H7 (cell line): ENCODE data around the gene MUC5B. TPM values are rescaled to one million over a fixed set of nuclear protein-coding genes. Genes with fewer than 3 reads are reported as not detected.
A peak's percentile ranks its signal among the peaks of the same experiment; 100 is the strongest.
"Not testable (repeated sequence)": the region's sequence is repeated elsewhere in the genome, so short reads cannot be mapped to it uniquely, and the experiment has no call there.

Experiments
- DNase-seq: peaks from one replicate; pipeline ENCODE4 v3.0.0; 2012
- H3K27me3 ChIP-seq: 2 replicates; pipeline ENCODE4 v1.6.0; 2011; ENCODE audit warnings: mild to moderate bottlenecking, low read length; ENCODE audit not compliant: control insufficient read depth, insufficient read depth
- H3K36me3 ChIP-seq: replicated peaks from 2 replicates; pipeline ENCODE4 v1.5.1; 2011; ENCODE audit warnings: low read length; ENCODE audit not compliant: control insufficient read depth, insufficient read depth
- H3K4me3 ChIP-seq: 2 replicates; pipeline ENCODE4 v1.5.1; 2011; ENCODE audit warnings: low read depth, mild to moderate bottlenecking, control low read depth, low read length, moderate library complexity; ENCODE audit not compliant: insufficient read depth
- total RNA-seq: library from RNA; depleted of rRNA; stranded (reverse); fragments of >200 nt; shearing (Covaris generic); gene quantifications from 2 replicates; pipeline ENCODE4 v1.2.3, GENCODE V29; 2014

MUC5B gene
- total RNA-seq, 1 experiment from 2014 or later: under 0.01 TPM

DNA sequence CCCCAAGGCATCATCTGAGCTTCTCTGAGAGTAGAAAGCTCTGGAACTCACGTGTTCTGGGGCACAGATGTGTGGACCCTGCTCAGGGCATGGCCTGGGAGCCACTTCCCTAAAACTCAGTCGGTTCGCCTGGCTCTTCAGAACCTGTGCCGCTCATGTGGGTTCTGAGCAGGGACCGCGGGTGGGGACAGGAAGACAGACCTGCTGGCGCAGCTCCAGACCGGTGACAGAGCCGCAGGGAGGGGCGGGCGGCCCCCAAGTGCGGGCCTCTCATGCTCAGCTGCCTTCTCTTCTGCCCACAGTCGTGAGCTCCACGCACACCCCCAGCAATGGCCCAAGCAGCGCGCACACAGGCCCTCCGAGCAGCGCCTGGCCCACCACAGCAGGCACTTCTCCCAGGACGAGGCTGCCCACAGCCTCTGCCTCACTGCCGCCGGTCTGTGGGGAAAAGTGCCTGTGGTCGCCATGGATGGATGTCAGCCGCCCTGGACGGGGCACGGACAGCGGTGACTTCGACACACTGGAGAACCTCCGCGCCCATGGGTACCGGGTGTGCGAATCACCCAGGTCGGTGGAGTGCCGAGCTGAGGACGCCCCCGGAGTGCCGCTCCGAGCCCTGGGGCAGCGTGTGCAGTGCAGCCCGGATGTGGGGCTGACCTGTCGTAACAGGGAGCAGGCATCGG is 40.9 kb upstream of the MUC5B start:
- Histone ChIP-seq H3K4me3 (no peak overlapping the region), H3K36me3 (no peaks in the 10 kb centered on the region), H3K27me3 (no peaks in the 10 kb centered on the region)
- DNase-seq: no peak

DNA sequence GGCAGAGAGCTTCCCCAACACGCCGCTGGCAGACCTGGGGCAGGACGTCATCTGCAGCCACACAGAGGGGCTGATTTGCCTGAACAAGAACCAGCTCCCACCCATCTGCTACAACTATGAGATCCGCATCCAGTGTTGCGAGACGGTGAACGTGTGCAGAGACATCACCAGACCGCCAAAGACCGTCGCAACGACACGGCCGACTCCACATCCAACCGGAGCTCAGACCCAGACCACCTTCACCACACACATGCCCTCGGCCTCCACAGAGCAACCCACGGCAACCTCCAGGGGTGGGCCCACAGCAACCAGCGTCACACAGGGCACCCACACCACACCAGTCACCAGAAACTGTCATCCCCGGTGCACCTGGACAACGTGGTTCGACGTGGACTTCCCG is 38.7 kb upstream of the MUC5B start:
- H3K4me3 ChIP-seq, H3K27me3 ChIP-seq, H3K36me3 ChIP-seq, DNase-seq: not testable (repeated sequence)

DNA sequence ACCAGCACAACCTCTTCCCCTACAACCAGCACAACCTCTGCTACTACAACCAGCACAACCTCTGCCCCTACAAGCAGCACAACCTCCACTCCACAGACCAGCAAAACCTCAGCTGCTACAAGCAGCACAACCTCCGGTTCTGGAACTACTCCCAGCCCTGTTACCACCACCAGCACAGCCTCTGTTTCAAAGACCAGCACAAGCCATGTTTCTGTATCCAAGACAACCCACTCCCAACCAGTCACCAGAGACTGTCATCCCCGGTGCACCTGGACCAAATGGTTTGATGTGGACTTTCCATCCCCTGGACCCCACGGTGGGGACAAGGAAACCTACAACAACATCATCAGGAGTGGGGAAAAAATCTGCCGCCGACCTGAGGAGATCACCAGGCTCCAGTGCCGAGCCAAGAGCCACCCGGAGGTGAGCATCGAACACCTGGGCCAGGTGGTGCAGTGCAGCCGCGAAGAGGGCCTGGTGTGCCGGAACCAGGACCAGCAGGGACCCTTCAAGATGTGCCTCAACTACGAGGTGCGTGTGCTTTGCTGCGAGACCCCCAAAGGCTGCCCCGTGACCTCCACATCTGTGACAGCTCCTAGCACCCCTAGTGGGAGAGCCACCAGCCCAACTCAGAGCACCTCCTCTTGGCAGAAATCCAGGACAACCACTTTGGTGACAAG is 34.3 kb upstream of the MUC5B start:
- H3K36me3 ChIP-seq, DNase-seq, H3K27me3 ChIP-seq, H3K4me3 ChIP-seq: not testable (repeated sequence)

DNA sequence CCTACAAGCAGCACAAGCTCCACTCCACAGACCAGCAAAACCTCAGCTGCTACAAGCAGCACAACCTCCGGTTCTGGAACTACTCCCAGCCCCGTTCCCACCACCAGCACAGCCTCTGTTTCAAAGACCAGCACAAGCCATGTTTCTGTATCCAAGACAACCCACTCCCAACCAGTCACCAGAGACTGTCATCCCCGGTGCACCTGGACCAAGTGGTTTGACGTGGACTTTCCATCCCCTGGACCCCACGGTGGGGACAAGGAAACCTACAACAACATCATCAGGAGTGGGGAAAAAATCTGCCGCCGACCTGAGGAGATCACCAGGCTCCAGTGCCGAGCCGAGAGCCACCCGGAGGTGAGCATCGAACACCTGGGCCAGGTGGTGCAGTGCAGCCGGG is 33.0 kb upstream of the MUC5B start:
- not testable (repeated sequence) for DNase-seq, H3K4me3 ChIP-seq, H3K36me3 ChIP-seq, H3K27me3 ChIP-seq

DNA sequence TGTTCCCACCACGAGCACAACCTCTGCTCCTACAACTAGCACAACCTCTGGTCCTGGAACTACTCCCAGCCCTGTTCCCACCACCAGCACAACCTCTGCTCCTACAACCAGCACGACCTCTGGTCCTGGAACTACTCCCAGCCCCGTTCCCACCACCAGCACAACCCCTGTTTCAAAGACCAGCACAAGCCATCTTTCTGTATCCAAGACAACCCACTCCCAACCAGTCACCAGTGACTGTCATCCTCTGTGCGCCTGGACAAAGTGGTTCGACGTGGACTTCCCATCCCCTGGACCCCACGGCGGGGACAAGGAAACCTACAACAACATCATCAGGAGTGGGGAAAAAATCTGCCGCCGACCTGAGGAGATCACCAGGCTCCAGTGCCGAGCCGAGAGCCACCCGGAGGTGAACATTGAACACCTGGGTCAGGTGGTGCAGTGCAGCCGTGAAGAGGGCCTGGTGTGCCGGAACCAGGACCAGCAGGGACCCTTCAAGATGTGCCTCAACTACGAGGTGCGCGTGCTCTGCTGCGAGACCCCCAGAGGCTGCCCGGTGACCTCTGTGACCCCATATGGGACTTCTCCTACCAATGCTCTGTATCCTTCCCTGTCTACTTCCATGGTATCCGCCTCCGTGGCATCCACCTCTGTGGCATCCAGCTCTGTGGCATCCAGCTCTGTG is 30.9 kb upstream of the MUC5B start:
- not testable (repeated sequence) for H3K4me3 ChIP-seq, DNase-seq, H3K27me3 ChIP-seq, H3K36me3 ChIP-seq

DNA sequence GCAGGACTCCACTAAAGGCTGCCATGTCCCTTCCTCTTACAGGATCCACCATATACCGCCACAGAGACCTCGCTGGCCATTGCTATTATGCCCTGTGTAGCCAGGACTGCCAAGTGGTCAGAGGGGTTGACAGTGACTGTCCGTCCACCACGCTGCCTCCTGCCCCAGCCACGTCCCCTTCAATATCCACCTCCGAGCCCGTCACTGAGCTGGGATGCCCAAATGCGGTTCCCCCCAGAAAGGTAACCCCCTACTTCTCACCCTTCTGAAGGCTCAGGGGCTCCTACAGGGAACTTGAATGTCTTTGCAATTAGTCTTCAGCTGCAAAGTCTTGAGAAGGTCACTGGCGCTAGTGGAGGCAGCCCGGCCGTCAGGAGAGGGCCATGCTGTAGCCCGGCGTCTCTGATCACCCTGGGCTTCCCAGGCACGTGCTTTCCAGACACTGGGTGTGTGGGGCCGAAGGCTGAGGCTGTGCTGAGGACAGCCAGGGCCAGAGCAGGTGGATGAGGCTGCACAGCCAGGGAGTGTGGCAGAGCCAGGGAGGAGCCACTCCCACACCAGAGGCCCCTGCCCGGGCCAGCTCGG is 30.0 kb upstream of the MUC5B start:
- Histone ChIP-seq H3K36me3 (no peaks in the 10 kb centered on the region), H3K4me3 (no peak overlapping the region), H3K27me3 (no peaks in the 10 kb centered on the region)
- DNase-seq: peak; percentile 34

DNA sequence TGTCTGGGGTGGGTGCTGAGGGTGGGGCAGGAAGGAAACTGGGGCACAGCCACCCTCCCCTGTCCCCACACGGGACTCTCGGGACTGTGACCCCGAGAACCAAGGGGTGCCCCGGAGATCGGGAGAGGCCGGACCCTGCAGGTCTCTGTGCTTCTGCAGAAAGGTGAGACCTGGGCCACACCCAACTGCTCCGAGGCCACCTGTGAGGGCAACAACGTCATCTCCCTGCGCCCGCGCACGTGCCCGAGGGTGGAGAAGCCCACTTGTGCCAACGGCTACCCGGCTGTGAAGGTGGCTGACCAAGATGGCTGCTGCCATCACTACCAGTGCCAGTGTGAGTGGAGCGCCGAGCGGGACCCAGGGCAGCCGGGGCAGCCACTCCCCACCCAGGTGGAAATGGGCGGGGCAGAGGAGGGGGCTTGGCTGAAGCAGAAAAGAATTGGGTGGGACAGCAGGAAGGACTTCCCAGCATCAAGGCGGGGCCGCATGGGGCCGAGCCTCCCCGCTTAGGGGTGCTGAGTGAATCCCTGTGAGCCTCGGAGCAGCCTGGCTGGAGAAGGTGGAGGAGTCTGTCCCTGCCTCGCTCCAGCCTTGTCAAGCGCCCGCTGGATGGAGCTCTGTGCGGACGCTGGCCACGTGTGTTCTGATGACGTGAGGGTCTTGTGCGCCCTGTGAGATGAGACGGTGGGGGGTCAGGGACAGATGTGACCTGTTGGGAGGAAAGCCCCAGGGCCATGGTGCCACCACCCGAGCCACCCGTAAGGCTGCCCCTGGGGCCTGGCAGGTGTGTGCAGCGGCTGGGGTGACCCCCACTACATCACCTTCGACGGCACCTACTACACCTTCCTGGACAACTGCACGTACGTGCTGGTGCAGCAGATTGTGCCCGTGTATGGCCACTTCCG is 29.3 kb upstream of the MUC5B start:
- Histone ChIP-seq H3K4me3 (no peak overlapping the region), H3K36me3 (no peaks in the 10 kb centered on the region), H3K27me3 (no peaks in the 10 kb centered on the region)
- DNase-seq: peak; percentile 48

DNA sequence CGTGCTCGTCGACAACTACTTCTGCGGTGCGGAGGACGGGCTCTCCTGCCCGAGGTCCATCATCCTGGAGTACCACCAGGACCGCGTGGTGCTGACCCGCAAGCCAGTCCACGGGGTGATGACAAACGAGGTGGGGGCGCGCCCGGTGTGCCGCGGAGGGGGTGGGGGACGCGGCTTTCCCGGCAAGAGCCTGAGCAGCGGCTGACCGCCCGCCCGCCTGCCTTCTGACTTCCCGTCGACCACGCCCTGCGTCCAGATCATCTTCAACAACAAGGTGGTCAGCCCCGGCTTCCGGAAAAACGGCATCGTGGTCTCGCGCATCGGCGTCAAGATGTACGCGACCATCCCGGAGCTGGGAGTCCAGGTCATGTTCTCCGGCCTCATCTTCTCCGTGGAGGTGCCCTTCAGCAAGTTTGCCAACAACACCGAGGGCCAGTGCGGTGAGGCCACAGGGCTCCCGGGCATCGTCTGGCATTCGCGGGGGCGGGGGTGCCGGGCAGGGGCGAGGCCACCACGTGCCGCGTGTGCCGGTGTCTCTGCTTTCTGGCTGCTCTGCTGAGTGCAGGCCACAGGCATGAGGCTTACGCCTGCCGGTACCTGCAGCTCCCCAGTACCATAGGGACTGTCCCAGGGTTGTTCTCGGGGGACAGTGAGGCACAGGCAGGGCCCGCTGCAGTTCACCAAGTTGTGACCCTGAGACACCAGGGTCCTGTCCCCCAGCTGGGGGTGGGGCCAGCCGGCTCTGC is 28.5 kb upstream of the MUC5B start:
- no peak overlapping the region for H3K4me3 ChIP-seq
- no peaks in the 10 kb centered on the region for H3K36me3 ChIP-seq
- H3K27me3 ChIP-seq: no peaks in the 10 kb centered on the region
- DNase-seq: peak; percentile 48

DNA sequence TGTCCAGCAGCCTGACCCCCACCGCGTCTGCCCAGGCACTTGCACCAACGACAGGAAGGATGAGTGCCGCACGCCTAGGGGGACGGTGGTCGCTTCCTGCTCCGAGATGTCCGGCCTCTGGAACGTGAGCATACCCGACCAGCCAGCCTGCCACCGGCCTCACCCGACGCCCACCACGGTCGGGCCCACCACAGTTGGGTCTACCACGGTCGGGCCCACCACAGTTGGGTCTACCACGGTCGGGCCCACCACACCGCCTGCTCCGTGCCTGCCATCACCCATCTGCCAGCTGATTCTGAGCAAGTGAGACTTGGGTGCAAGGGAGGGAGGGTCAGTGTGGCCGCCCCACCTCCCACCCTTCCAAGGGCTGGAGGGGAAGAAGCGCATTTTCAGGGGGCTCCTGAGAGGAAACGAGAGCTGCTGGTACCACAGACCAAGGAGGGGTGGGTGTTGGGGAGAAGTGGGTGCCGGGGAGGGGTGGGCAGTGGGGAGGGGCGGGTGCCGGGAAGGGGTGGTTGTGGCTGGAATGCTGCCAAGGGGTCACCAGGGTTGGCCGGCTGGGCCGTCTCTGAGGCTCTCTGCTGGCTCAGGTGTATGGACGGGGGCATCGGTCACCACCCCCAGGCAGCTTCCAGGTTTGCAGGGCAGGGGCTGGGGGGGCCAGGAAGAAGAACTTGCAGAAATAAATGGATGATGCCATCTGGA is 27.7 kb upstream of the MUC5B start:
- no peak overlapping the region for H3K4me3 ChIP-seq
- peak; percentile 40 for DNase-seq
- no peaks in the 10 kb centered on the region for H3K36me3 ChIP-seq
- H3K27me3 ChIP-seq: no peaks in the 10 kb centered on the region

DNA sequence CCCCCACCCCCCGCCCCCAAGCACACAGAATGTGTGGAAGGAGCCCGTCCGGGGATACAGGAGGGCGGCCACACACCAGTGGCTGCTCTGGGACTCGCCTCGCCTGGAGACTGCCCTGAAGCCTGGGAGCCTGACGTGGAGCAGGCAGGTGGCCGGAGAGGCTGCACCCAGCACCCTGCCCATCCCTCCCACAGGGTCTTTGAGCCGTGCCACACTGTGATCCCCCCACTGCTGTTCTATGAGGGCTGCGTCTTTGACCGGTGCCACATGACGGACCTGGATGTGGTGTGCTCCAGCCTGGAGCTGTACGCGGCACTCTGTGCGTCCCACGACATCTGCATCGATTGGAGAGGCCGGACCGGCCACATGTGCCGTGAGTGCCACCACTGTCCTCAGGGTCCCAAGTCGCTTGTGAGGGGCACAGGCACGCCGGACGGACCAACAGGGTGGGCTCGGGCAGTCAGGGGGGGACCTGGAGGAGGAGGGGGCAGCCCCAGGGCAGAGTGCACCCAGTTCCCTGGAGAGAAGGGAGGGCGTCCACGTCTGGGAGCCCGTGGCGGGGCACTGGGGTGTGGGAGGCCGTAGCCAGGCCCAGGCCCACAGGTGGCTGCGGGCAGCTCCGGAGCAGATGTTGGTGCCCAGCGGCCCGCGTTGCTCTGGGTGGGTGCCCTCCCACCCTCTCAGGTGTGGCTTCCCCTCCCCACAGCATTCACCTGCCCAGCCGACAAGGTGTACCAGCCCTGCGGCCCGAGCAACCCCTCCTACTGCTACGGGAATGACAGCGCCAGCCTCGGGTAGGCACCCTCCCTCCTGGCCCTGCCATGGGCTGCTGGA is 27.0 kb upstream of the MUC5B start:
- H3K4me3 ChIP-seq: no peak overlapping the region
- peak; percentile 50 for DNase-seq
- H3K27me3 ChIP-seq: no peaks in the 10 kb centered on the region
- no peaks in the 10 kb centered on the region for H3K36me3 ChIP-seq

DNA sequence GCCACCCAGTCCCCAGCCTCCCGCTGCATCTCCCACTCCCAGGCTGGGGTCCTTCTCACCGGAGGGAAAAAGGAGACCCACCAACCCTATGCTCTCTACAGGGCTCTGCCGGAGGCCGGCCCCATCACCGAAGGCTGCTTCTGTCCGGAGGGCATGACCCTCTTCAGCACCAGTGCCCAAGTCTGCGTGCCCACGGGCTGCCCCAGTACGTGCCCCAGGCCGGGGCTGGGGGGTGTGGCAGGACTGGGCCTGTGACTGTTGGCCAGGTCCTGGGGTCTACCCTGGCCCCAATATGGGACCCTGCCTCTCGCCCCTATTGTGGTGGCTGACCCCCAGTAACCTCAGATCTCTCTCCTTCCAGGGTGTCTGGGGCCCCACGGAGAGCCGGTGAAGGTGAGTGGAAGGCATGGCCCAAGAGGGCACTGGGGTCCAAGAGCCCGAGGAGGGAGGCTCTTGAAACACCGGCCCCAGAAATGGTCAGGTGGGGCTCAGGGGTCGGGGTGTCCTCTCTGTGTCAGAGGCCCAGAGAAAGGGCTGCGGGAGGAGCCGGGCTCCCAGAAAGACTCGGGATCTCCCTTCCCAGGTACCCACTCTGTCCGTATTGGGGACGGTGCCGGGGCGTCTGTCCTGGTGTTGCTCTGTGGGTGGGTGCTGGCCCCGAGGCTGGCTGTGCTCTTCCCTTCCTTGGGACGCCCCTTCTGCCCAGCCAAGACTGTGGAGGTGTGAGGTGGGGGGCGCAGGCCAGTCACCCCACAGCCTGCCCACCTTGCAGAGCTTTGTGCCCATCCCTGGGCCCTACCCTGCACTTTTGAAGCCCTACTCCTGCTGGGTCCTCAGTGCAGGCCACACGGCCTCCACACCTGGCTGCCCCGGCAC is 26.1 kb upstream of the MUC5B start:
- H3K36me3 ChIP-seq: no peaks in the 10 kb centered on the region
- H3K4me3 ChIP-seq: no peak overlapping the region
- H3K27me3 ChIP-seq: no peaks in the 10 kb centered on the region
- DNase-seq: peak; percentile 49

DNA sequence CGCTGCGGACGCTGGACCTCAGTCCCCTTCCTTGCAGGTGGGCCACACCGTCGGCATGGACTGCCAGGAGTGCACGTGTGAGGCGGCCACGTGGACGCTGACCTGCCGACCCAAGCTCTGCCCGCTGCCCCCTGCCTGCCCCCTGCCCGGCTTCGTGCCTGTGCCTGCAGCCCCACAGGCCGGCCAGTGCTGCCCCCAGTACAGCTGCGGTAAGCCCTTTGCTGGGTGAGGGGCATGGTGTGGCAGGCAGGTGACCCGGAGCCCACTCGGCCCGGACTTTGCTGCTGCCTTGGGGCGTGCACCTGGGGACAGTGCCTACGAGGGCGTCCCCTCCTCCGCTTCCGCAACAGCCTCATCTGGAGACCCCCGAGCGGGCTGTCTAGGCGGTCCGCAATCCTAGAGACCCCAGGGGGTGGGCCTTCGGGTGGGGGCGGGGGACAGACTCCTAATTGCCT is 25.4 kb upstream of the MUC5B start:
- no peaks in the 10 kb centered on the region for H3K36me3 ChIP-seq
- no peak overlapping the region for H3K4me3 ChIP-seq
- no peak for DNase-seq
- no peaks in the 10 kb centered on the region for H3K27me3 ChIP-seq
